ENCODE data around the gene CCDC171.

- TF ChIP-seq ZNF24 (tag by site-specific recombination; IDR thresholded peaks at IDR 0.05) (no peak), ZBTB21 (tag by site-specific recombination; IDR thresholded peaks at IDR 0.05) (no peak), CTCF (tag by site-specific recombination; IDR thresholded peaks at IDR 0.05) (no peak), ZBTB10 (tag by site-specific recombination; IDR thresholded peaks at IDR 0.05) (no peak), ZNF623 (tag by site-specific recombination; IDR thresholded peaks at IDR 0.05) (no peak), OVOL3 (tag by site-specific recombination; IDR thresholded peaks at IDR 0.05) (no peak)
These were observed 69.6 kb downstream of the CCDC171 start for GRCh38 chr9:15622318-15622971.

Measured in HEK293 (cell line).